GM12865 (cell line): ENCODE measurements around the gene MILR1.

Experiments
- DNase-seq: peaks from one replicate; pipeline ENCODE4 v3.0.0; 2010; ENCODE audit warnings: low read depth
- H3K4me3 ChIP-seq: 2 replicates; pipeline ENCODE4 v1.5.1; 2011; ENCODE audit warnings: mild to moderate bottlenecking, low read depth, low read length, control low read depth
- CTCF ChIP-seq: IDR thresholded peaks from 2 replicates; pipeline ENCODE4 v1.5.1; 2011; ENCODE audit warnings: low read length, control low read depth, low read depth, inconsistent platforms; ENCODE audit not compliant: insufficient read depth; ENCODE audit errors: missing control alignments

The MILR1 gene

GRCh38 chr17:64509179-64509578 lies 60.3 kb downstream of the MILR1 start:
- no peak overlapping the region for H3K4me3 ChIP-seq
- DNase-seq: no peak
- no peak for TF ChIP-seq CTCF

- no peak for DNase-seq
- no peak for TF ChIP-seq CTCF
- no peak overlapping the region for H3K4me3 ChIP-seq
Observed at GRCh38 chr17:64515419-64515818, 66.5 kb downstream of the MILR1 start.

DNA sequence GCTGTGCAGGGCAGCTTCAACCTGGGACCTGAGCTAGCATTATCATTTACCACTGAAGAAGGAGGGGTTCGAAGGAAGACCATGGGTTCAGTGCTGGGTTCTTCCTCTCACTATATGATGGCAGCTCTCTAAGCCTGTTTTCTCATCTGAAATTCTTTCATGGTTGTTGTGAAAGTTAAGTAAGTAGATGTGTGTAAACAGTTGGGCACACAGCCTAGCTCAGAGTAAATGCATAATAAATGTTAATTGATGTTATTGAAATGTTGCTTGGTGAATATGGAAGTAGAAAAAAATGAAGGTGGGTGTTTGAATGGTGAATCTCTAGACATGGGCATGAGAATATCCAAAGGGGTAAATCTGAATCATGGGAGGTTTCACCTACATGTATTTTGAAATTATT lies 66.9 kb downstream of the MILR1 start:
- TF ChIP-seq CTCF: no peak
- DNase-seq: no peak
- no peak overlapping the region for H3K4me3 ChIP-seq
